Measurements from ENCODE around the gene RIMS4. TPM values are rescaled to one million over a fixed set of nuclear protein-coding genes. Genes with fewer than 3 reads are reported as not detected.

The RIMS4 gene
- not detected in 2 replicates for total RNA-seq

DNA sequence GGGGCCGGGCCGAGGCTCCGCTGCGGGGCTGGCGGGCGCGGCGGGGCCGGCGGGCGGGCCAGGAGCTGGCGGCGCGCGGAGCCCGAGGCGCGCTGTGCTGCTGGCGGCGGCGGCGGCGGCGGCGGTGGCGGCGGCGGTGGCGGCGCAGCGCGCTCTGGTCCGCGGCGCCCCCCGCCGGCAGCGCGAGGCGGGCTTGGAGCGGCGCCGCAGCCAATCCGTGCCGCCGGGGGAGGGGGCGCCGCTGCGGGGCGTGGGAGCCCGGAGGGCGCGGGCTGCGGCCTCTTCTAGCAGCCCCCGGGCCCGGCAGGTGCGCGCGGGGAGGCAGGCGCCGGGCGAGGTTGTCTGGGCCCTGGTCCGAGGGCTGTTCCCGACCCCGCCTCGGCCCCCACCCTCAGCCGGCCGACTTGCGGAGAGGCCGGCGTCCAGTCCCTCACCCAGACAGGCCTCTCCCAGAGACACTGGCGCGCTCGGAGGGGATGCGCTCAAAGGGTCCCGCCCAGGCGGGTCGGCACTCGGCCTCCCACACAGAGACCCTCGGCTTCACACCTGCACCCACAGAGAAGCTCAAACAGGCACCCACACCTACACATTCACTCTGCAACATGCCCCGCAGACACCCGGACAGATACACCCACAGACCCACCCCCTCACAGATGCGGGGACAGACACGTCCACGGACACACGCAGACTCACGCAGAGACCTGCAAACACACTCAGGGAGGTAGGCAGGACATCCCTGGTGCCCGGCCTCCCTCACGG, at the start of gene RIMS4:
TSS of gene RIMS4 (minus strand) at position 156 of the 759 bp plus-strand sequence. CDS start 275 bp downstream, outside the sequence.
- no peak for DNase-seq (ENCODE audit: low read depth)
- TF ChIP-seq, protein P1, sequence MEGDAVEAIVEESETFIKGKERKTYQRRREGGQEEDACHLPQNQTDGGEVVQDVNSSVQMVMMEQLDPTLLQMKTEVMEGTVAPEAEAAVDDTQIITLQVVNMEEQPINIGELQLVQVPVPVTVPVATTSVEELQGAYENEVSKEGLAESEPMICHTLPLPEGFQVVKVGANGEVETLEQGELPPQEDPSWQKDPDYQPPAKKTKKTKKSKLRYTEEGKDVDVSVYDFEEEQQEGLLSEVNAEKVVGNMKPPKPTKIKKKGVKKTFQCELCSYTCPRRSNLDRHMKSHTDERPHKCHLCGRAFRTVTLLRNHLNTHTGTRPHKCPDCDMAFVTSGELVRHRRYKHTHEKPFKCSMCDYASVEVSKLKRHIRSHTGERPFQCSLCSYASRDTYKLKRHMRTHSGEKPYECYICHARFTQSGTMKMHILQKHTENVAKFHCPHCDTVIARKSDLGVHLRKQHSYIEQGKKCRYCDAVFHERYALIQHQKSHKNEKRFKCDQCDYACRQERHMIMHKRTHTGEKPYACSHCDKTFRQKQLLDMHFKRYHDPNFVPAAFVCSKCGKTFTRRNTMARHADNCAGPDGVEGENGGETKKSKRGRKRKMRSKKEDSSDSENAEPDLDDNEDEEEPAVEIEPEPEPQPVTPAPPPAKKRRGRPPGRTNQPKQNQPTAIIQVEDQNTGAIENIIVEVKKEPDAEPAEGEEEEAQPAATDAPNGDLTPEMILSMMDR (IDR thresholded peaks at IDR 0.05; ENCODE audit: insufficient read depth, low read length, poor library complexity, severe bottlenecking) = no peak
- H3K4me3 ChIP-seq (ENCODE audit: low read depth, low read length) = no peak within 1 kb of the TSS
- H3K27me3 ChIP-seq (ENCODE audit: control insufficient read depth, insufficient read depth, low read length) = peaks cover 54% of the 10 kb centered on the region
- no peaks in the 10 kb centered on the region for H3K36me3 ChIP-seq (ENCODE audit: control insufficient read depth, insufficient read depth, low read length)

DNA sequence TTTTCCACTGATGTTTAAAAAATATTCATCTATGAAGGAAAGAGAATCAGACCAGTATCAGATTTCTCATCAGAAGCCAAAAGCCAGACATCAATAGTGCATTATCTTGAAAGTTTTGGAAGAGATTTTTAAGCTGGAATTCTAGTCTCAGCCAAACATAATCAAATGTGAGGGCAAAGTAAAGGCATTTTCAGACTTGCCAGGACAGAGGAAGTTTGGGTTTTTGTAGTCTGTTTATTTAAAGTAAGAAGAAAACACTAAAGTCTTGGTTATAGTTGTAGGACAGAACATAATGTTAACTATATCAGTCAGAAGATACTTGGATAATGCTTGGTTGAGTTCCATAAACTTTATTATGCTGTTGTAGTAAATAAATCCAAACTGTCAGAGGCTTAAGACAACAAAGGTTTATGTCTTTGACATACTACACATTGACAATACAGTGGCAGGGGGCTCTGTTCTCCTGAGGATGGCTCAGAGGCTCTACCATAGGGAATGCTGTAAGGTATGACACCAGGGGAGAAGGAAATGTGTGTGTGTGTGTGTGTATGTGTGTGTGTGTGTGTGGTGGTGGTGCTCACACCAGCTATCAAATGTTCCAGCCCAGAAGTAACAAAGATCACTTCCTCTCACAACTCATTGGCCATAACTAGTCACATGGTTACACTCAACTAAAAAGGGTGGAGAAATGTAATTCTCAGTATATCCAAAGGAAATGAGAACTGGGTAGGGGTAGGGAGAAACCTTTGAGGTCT, 48.4 kb upstream of the RIMS4 start:
- DNase-seq (ENCODE audit: low read depth) = no peak
- no peaks in the 10 kb centered on the region for H3K27me3 ChIP-seq (ENCODE audit: control insufficient read depth, insufficient read depth, low read length)
- TF ChIP-seq, protein P1 (IDR thresholded peaks at IDR 0.05; ENCODE audit: insufficient read depth, low read length, poor library complexity, severe bottlenecking) = no peak
- H3K36me3 ChIP-seq (ENCODE audit: control insufficient read depth, insufficient read depth, low read length) = no peaks in the 10 kb centered on the region
- H3K4me3 ChIP-seq (ENCODE audit: low read depth, low read length) = no peak overlapping the region

DNA sequence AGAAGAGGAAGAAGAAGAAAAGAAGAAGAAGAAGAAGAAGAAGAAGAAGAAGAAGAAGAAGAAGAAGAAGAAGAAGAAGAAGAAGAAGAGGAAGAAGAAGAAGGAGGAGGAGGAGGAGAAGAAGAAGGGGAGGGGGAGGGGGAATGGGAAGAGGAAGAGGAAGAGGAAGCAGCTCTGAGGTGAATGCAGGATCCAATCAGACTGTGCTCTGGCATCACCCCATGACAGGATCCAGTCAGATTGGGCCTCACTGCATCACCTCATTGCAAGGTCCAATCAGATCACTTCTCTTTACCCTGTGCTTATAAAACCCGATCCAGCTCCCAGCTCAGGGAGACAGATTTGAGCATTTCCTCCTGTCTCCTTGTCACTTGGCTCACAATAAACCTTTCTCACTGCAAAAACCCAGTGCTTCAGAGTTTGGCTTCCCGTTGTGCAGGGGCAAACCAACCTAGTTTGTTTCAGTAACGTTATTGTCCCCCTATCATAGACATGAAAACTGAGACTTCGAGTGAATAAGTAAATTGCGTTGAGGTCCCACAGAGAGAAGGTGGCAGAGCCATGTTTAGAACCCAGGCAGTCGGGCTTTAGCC, 46.6 kb upstream of the RIMS4 start:
- Histone ChIP-seq H3K36me3 (ENCODE audit: control insufficient read depth, insufficient read depth, low read length) (no peaks in the 10 kb centered on the region), H3K4me3 (ENCODE audit: low read depth, low read length) (no peak overlapping the region), H3K27me3 (ENCODE audit: control insufficient read depth, insufficient read depth, low read length) (peaks cover 3% of the 10 kb centered on the region)
- no peak for DNase-seq (ENCODE audit: low read depth)
- TF ChIP-seq, protein P1 (IDR thresholded peaks at IDR 0.05; ENCODE audit: insufficient read depth, low read length, poor library complexity, severe bottlenecking) = no peak

DNA sequence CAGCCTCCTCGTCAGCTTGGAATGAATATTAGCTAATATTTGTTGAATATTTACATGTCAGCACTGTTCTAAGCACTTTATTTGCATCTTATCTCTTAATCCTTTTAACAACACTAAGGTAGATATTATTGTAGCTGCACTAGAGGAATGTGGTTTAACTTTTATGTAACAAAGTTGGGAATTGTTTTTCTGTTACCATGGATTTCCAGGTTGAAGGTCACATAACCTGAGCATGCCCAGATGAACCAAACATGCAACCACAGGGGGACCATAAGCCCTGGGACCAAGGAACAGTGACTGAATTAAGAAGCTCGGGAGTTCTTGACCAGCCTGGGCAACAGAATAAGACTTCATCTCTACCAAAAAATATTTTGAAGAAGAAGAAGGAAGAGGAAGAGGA, 46.1 kb upstream of the RIMS4 start:
- DNase-seq (ENCODE audit: low read depth) = no peak
- H3K27me3 ChIP-seq (ENCODE audit: control insufficient read depth, insufficient read depth, low read length) = peaks cover 3% of the 10 kb centered on the region
- TF ChIP-seq, protein P1 (IDR thresholded peaks at IDR 0.05; ENCODE audit: insufficient read depth, low read length, poor library complexity, severe bottlenecking) = no peak
- no peak overlapping the region for H3K4me3 ChIP-seq (ENCODE audit: low read depth, low read length)
- H3K36me3 ChIP-seq (ENCODE audit: control insufficient read depth, insufficient read depth, low read length) = no peaks in the 10 kb centered on the region

DNA sequence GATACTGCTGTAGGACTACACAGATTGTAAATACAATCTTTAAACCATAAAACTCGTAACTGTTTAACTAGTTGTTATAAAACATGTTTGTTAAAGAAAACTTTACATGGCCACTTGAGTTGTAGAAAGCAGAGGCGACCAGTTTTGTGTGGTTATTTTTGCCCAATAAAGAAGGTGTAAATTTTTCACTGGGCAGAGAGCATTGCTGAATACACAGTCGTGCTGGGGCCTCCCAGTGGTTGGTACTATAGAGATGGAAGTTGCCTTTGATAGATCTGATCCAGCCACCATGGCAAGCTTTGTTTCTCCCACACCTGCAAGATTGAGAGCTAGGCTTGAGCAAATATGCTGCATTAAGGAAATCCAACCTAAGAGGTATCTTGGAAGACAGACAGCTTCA, 41.2 kb upstream of the RIMS4 start:
- TF ChIP-seq, protein P1 (IDR thresholded peaks at IDR 0.05; ENCODE audit: insufficient read depth, low read length, poor library complexity, severe bottlenecking) = no peak
- no peak for DNase-seq (ENCODE audit: low read depth)
- H3K27me3 ChIP-seq (ENCODE audit: control insufficient read depth, insufficient read depth, low read length) = peaks cover 3% of the 10 kb centered on the region
- H3K4me3 ChIP-seq (ENCODE audit: low read depth, low read length) = no peak overlapping the region
- H3K36me3 ChIP-seq (ENCODE audit: control insufficient read depth, insufficient read depth, low read length) = no peaks in the 10 kb centered on the region

Measured in kidney epithelial cell (primary cell).